Left ventricle myocardium superior (tissue), 1 donor: ENCODE data around the gene RPLP2. TPM values are rescaled to one million over a fixed set of nuclear protein-coding genes. Genes with fewer than 3 reads are reported as not detected.

Experiments
- ATAC-seq: fragments of 200-7000 bp; cut with Tn5 transposase; one replicate; pipeline ENCODE4 v1.9.1; 2020; ENCODE audit warnings: mild to moderate bottlenecking, moderate library complexity
- DNase-seq: peaks from one replicate; pipeline ENCODE4 v3.0.0-alpha.2; 2020
- intact Hi-C: fragments of 100-400 bp; cut with micrococcal nuclease; formaldehyde crosslinking; loops from one replicate; pipeline ENCODE4 v1.11.0; 2022
- total RNA-seq: library from RNA; stranded (reverse); fragmentation: NEBNext Ultra II Directional; extraction: Animal tissue kit (Norgen Biotek cat#: 25700); gene quantifications from one replicate; pipeline ENCODE4 v1.2.1, GENCODE V29; 2021
- donor health status: DM: no; HTN: yes; CAD: no; lungs with severe emphysema.

Gene RPLP2
- total RNA-seq, 1 donor from 2014 or later, result 942 TPM

DNA sequence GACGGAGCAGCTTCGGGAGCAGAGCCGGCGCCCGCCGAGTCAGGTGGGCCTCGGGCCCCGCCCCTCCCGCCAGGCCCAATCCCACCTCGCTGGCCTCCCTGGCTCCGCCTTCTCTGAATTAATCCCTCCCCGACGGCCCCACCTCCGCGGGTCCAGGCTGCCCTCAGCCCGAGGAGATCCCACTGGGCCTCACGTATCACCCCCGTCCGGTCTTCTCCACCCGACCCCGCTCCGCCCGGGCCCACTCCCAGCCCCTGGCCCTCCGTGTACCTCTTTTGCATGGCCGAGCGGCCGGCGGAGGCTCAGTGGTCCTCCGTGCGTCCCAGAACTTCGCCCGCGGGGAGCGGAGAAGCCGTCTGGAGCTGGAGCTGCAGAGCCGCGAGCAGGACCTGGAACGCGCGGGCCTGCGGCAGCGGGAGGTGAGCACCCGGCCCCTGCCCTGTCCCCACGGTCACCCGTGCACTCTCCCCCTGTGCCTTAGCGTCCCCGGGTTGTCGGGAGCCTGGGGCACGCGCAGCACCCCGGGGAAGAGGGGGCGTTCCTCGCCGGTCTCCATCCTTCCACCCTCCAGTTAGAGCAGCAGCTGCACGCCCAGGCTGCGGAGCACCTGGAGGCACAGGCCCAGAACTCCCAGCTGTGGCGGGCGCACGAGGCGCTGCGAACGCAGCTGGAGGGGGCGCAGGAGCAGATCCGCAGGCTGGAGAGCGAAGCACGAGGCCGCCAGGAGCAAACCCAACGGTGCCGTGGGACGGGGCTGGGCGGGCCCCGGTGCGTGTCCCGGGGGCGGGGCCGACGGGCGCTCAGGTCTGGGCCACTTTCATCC, 20.7 kb downstream of the RPLP2 start:
- intact Hi-C loops, result no loop called here
- DNase-seq, result peak; percentile 91
- ATAC-seq, result peak; percentile 59

DNA sequence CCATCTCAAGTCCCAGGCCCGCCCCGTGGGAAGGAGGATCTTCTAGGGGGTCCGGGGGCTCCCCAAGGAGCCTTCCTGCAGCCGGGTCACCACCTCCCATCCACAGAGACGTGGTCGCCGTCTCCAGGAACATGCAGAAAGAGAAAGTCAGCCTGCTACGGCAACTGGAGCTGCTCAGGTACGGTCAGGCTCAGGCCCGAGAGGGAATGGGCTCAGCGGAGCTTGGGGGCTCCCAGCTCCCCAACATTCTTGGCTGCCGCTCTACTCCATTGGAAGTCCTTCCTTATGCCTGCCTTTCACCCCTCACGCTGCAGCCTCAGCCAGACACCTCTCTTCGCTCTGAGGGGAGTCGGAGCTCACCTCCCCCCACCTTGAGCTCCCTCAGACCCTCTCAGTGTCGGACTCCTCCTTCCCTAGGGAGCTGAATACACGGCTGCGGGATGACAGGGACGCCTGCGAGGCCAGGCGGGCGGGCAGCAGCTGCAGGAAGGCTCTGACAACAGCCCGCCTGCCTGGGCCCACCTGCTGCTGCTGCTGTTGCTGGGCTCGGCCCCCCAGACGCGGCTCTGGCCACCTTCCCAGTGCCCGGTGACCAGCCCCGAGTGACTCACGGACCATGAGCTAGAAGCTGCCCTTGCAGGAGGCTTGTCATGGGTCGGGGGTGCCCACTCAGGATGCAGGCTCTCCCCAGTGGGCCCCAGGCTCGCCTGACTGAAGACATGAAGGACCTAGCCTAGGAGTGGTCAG, 21.5 kb downstream of the RPLP2 start:
- intact Hi-C loops, result no loop called here
- ATAC-seq, result no peak
- DNase-seq, result no peak

DNA sequence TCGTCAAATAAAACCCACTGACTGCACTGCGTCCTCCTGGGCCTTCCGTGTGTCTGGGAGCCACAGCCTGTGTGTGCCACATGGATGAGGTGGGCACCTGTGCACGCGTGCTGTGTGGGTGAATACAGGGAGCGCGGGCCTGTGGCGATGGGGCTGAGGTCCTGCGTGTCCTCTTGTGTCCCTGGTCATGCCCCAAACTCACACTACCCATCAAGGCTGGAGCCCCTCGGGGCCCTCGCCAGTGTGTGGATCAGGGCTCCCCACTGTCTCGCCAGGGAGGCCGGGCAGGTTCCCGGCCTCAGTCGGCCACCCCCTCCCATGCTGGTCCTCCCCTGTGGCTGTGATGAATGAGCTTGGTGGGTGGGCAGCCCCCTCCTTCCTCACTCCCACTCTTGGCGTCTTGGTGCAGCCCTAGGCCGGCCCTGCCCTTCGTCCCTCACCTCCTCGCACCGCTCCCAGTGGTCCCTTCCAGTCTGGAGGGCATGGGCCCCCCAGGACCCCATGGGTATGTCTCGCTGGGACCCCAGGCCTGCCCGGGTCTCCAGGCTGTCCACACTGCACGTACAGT, 22.3 kb downstream of the RPLP2 start:
- DNase-seq (no peak), ATAC-seq (no peak)
- intact Hi-C loops, result no loop called here

DNA sequence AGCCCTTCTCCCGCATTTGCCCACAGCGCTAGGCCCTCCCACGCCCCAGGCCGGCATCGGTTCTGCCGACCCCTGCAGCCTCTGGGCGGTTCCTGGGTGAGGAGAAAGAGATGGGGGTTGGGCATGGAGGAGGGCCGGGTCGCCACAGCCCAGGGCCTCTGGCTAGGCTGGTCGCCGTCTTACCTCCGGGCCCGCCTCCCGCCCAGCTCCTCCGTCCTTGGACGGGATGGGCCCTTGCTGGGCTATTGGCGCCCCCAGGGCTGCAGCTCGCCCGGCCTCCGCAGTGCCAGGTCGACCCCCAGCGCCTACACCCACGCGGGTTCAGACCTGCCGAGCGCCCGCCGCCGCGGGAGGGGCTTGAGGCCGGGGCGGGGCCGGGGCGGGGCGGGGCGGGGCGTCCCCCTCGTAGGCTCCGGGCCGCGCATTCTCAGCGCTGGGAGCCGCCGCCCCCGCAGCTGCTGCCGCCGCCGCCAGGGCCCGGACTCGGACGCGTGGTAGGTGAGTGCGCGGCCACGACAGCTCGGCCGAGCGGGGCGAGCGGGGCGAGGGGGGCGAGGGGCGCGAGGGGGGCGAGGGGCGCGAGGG, 22.9 kb downstream of the RPLP2 start, which contains the start of gene CD151:
CD151 (plus strand) TSS at position 424 of the 585 bp plus-strand sequence. CDS start 3,118 bp downstream, outside the sequence.
- ATAC-seq, result peak; percentile 38
- peak; percentile 75 for DNase-seq
- intact Hi-C loops, result no loop called here

- intact Hi-C loops, result no loop called here
- DNase-seq (peak; percentile 81), ATAC-seq (peak; percentile 21)
These were observed 23.5 kb downstream of the RPLP2 start for GRCh38 chr11:833114-833791.

- ATAC-seq (no peak), DNase-seq (no peak)
- intact Hi-C loops, result no loop called here
These were observed 24.1 kb downstream of the RPLP2 start for GRCh38 chr11:833849-834311.

- ATAC-seq (peak; percentile 62), DNase-seq (peak; percentile 89)
- intact Hi-C loops, result no loop called here
These were observed 24.9 kb downstream of the RPLP2 start for GRCh38 chr11:834371-835316.

DNA sequence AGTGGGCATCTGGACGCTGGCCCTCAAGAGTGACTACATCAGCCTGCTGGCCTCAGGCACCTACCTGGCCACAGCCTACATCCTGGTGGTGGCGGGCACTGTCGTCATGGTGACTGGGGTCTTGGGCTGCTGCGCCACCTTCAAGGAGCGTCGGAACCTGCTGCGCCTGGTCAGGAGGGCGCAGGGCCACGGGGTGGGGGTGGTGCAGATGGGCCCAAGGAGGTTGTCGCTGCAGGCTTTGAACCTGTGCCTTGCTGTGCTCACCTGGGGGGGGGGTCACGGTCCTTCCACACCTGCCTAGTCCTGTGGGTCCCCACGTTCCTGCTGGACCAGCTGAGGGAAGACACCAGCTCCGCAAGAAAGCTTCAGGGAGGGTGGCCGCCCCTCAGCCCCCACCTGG, 26.5 kb downstream of the RPLP2 start:
- ATAC-seq, result no peak
- intact Hi-C loops, result no loop called here
- no peak for DNase-seq

GRCh38 chr11:836700-837099, 26.9 kb downstream of the RPLP2 start:
- intact Hi-C loops, result no loop called here

GRCh38 chr11:837189-837989, 27.6 kb downstream of the RPLP2 start:
- no peak for DNase-seq
- no peak for ATAC-seq
- intact Hi-C loops, result no loop called here

More at GRCh38 chr11:836700-837099, 26.9 kb downstream of the RPLP2 start:
- ATAC-seq (no peak), DNase-seq (no peak)

GRCh38 chr11:837990-838307, 28.2 kb downstream of the RPLP2 start:
- DNase-seq (no peak), ATAC-seq (no peak)
- intact Hi-C loops, result no loop called here

DNA sequence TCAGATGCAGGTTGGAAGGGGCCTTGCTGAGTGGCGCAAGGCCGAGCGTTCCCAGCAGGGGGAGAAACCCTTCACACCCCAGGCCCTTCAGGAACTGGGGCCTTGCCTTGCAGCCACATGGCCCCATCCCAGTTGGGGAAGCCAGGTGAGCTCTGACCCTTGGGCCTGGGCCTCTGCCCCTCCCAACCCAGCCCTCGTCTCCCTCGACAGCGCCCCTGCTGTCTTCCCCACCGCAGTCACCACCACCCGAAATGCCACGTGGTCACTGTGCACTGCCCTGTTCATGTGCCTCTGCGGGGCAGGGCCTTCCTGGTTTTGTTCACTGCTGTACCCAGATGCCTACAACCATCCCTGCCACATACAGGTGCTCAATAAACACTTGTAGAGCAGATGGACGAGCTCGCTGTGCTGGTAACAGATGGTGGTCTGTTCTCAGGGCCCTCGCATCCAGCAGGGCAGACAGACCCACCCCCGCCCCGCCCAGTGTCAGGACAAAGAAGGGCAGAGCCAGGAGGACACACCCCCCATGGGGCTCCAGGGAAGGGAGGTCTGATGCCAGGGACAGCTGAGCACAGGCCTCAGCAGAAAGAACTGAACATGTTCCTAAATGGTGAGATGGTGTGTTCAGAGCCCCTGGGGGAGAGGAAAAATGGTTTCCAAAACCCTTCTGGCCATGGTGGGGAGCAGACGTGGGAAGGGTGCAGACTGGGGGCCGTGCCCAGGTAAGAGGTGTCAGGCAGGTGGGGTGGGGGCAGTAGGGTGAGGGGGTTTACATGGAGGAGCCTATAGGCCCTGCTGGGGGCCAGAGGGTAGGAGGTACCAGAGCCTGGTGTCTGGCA, 28.9 kb downstream of the RPLP2 start:
- no peak for DNase-seq
- intact Hi-C loops, result no loop called here
- no peak for ATAC-seq

- ATAC-seq, result no peak
- DNase-seq, result no peak
- intact Hi-C loops, result no loop called here
These were observed 29.5 kb downstream of the RPLP2 start for GRCh38 chr11:839280-839623.

- intact Hi-C loops, result no loop called here
- DNase-seq, result no peak
- ATAC-seq, result no peak
These were observed 30.3 kb downstream of the RPLP2 start for GRCh38 chr11:839875-840617.

DNA sequence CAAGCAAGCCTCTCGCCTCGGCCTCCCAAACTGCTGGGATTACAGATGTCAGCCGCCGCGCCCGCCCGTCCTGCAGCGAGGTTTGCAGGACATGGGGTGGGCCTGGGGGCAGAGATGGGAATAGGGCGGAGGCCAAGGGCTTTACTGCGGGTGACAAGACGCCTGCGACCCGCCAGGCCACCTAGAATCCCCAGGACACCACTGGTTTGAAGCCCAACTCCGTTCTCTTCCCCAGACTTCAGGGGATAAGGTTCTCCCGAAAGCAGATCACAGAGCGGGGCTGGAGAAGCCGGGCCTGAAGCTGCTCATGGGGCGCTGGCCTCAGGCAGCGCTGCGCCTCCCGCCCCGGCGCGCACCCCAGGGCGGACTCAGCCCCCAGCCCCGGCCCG, 32.2 kb downstream of the RPLP2 start:
- ATAC-seq (peak; percentile 0), DNase-seq (no peak)
- intact Hi-C loops, result no loop called here
